ENCODE measurements around the gene SULT1C4. TPM values are rescaled to one million over a fixed set of nuclear protein-coding genes. Genes with fewer than 3 reads are reported as not detected.

Gene SULT1C4
- total RNA-seq, 4 donors from 2014 or later: 1.7 to 5.2 (median 3.7) TPM

DNA sequence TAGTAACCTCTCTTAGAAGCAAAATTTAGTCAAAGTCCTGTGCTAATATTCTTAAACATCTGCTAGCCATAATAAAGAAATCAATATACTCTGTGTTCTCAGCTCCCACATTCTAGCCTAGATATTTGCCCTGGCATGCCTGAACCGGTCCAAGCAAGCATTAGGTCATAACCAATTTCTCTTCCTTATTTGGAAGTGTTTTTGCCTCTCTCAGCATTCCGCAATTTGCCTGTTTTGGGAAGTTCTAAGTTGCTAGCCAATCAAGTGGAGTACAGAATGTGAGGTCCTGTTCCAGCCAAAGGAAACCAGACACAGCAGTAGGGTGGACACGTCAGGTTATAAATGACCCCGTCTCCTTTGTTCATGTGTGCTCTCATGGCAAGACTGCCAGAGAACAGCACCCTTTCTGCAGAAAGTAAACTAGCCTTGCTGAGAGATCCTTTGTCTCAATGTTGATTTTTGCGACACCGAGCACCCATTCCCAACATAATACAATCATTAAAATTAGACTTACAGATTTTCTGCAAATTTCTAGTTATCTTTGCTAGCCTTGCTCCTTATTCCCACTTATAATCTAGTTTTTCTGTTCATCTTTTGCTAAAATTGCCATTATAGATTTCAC, 13.0 kb upstream of the SULT1C4 start:
- Histone ChIP-seq H3K4me3 (no peak overlapping the region), H3K4me1 (no peaks in the 10 kb centered on the region), H3K9me3 (no peaks in the 10 kb centered on the region), H3K27me3 (no peaks in the 10 kb centered on the region), H3K27ac (replicated peaks in 1 of 4) (no peak overlapping the region), H3K36me3 (no peaks in the 10 kb centered on the region)
- DNase-seq (ENCODE audit: extremely low spot score): no peak
- TF ChIP-seq POLR2A (IDR thresholded peaks at IDR 0.05; ENCODE audit: low read depth): no peak
- intact Hi-C loops (cut with DNase I): no loop called here
- 91% methylated on average over 6 of the region's 6 CpGs for WGBS

DNA sequence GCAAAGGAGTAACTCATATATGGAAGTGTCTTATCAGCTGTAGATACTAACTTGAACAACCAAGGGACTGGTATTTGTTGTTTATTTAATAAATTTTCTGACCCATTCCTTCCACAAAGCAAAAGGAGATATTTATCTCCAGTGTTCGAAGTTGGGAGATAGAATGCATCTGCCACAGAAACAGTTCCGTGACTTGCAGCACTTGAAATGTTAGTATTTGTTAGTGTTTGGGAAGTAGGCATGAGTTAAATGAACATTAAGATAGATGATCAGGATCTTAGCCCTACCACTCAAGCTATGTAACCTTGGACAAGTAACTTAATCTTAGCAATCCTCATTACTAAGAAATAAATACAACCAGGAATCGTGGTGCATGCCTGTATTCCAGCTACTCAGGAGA, 12.1 kb upstream of the SULT1C4 start:
- Histone ChIP-seq H3K36me3 (no peaks in the 10 kb centered on the region), H3K4me3 (no peak overlapping the region), H3K9me3 (no peaks in the 10 kb centered on the region), H3K4me1 (no peaks in the 10 kb centered on the region), H3K27me3 (no peaks in the 10 kb centered on the region), H3K27ac (replicated peaks in 1 of 4) (no peak overlapping the region)
- TF ChIP-seq POLR2A (IDR thresholded peaks at IDR 0.05; ENCODE audit: low read depth) (no peak), EP300 (IDR thresholded peaks at IDR 0.05) (no peak), POLR2AphosphoS5 (IDR thresholded peaks at IDR 0.05) (no peak)
- TF ChIP-seq, protein P1, sequence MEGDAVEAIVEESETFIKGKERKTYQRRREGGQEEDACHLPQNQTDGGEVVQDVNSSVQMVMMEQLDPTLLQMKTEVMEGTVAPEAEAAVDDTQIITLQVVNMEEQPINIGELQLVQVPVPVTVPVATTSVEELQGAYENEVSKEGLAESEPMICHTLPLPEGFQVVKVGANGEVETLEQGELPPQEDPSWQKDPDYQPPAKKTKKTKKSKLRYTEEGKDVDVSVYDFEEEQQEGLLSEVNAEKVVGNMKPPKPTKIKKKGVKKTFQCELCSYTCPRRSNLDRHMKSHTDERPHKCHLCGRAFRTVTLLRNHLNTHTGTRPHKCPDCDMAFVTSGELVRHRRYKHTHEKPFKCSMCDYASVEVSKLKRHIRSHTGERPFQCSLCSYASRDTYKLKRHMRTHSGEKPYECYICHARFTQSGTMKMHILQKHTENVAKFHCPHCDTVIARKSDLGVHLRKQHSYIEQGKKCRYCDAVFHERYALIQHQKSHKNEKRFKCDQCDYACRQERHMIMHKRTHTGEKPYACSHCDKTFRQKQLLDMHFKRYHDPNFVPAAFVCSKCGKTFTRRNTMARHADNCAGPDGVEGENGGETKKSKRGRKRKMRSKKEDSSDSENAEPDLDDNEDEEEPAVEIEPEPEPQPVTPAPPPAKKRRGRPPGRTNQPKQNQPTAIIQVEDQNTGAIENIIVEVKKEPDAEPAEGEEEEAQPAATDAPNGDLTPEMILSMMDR (IDR thresholded peaks at IDR 0.05): no peak
- 72% methylated on average over 3 of the region's 3 CpGs for WGBS
- intact Hi-C loops (cut with DNase I): no loop called here
- DNase-seq (ENCODE audit: extremely low spot score): no peak

DNA sequence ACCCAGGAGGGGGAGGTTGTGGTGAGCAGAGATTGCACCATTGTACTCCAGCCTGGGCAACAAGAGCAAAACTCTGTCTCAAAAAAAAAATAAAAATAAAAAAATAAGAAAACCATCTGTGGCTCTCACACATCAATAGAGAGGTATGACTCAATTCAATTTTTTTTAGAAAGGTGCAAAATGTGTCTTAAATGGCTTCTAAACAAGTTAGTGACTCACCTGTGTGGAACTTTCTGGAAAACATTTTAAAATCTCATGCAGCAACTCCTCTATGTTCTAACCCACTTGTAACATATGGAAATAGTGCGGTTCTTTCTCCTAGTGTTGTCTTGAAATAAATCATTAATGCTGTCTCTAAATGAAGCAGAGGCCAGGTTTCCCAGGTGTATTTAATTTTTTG, 10.7 kb upstream of the SULT1C4 start:
- Histone ChIP-seq H3K9me3 (no peaks in the 10 kb centered on the region), H3K27me3 (no peaks in the 10 kb centered on the region), H3K27ac (replicated peaks in 1 of 4) (no peak overlapping the region), H3K4me1 (no peaks in the 10 kb centered on the region), H3K4me3 (no peak overlapping the region), H3K36me3 (no peaks in the 10 kb centered on the region)
- intact Hi-C loops (cut with DNase I): no loop called here
- WGBS: 90% methylated on average over 1 of the region's 1 CpG
- DNase-seq (ENCODE audit: extremely low spot score): no peak
- TF ChIP-seq, protein P1 (IDR thresholded peaks at IDR 0.05): no peak
- TF ChIP-seq POLR2AphosphoS5 (IDR thresholded peaks at IDR 0.05) (no peak), POLR2A (IDR thresholded peaks at IDR 0.05; ENCODE audit: low read depth) (no peak), EP300 (IDR thresholded peaks at IDR 0.05) (no peak)

- no peak overlapping the region for H3K27ac ChIP-seq (replicated peaks in 1 of 4)
- H3K4me1 ChIP-seq: no peaks in the 10 kb centered on the region
- WGBS: 54% methylated on average over 2 of the region's 2 CpGs
- DNase-seq (ENCODE audit: extremely low spot score): no peak
- intact Hi-C loops (cut with DNase I): no loop called here
- no peaks in the 10 kb centered on the region for H3K36me3 ChIP-seq
- H3K4me3 ChIP-seq: no peak overlapping the region
- TF ChIP-seq, protein P1 (IDR thresholded peaks at IDR 0.05): no peak
- TF ChIP-seq POLR2A (IDR thresholded peaks at IDR 0.05; ENCODE audit: low read depth): no peak
- TF ChIP-seq POLR2AphosphoS5 (IDR thresholded peaks at IDR 0.05): no peak
- TF ChIP-seq EP300 (IDR thresholded peaks at IDR 0.05): no peak
- H3K9me3 ChIP-seq: no peaks in the 10 kb centered on the region
- no peaks in the 10 kb centered on the region for H3K27me3 ChIP-seq
Observed at GRCh38 chr2:108367561-108368175, 10.1 kb upstream of the SULT1C4 start.

- no peak for TF ChIP-seq EP300 (IDR thresholded peaks at IDR 0.05)
- TF ChIP-seq, protein P1 (IDR thresholded peaks at IDR 0.05): no peak
- TF ChIP-seq POLR2A (IDR thresholded peaks at IDR 0.05; ENCODE audit: low read depth): no peak
- no peak for TF ChIP-seq POLR2AphosphoS5 (IDR thresholded peaks at IDR 0.05)
- Histone ChIP-seq H3K36me3 (no peaks in the 10 kb centered on the region), H3K27ac (replicated peaks in 1 of 4) (no peak overlapping the region), H3K9me3 (no peaks in the 10 kb centered on the region), H3K4me3 (no peak overlapping the region), H3K27me3 (no peaks in the 10 kb centered on the region), H3K4me1 (no peaks in the 10 kb centered on the region)
- intact Hi-C loops (cut with DNase I): no loop called here
- WGBS: 81% methylated on average over 2 of the region's 2 CpGs
- DNase-seq (ENCODE audit: extremely low spot score): no peak
Observed at GRCh38 chr2:108369153-108369552, 8.6 kb upstream of the SULT1C4 start.

Measured in esophagus muscularis mucosa (tissue), 4 donors.